Head of caudate nucleus (tissue), 42 donors: ENCODE measurements around the gene ANKRD16.
"Not testable (repeated sequence)": the region's sequence is repeated elsewhere in the genome, so short reads cannot be mapped to it uniquely, and the experiment has no call there.

ENCODE experiments used
- DNase-seq, 42 donors: peaks; one replicate each; pipeline versions ENCODE4 v3.0.0 to v3.0.0-alpha.2; 2020 to 2021; ENCODE audit warnings: mixed read lengths in 7 of 42
- intact Hi-C: fragments of 100-400 bp; cut with DNase I; formaldehyde crosslinking; loops from one replicate; pipeline ENCODE4 v1.15.0; 2022

The ANKRD16 gene

DNA sequence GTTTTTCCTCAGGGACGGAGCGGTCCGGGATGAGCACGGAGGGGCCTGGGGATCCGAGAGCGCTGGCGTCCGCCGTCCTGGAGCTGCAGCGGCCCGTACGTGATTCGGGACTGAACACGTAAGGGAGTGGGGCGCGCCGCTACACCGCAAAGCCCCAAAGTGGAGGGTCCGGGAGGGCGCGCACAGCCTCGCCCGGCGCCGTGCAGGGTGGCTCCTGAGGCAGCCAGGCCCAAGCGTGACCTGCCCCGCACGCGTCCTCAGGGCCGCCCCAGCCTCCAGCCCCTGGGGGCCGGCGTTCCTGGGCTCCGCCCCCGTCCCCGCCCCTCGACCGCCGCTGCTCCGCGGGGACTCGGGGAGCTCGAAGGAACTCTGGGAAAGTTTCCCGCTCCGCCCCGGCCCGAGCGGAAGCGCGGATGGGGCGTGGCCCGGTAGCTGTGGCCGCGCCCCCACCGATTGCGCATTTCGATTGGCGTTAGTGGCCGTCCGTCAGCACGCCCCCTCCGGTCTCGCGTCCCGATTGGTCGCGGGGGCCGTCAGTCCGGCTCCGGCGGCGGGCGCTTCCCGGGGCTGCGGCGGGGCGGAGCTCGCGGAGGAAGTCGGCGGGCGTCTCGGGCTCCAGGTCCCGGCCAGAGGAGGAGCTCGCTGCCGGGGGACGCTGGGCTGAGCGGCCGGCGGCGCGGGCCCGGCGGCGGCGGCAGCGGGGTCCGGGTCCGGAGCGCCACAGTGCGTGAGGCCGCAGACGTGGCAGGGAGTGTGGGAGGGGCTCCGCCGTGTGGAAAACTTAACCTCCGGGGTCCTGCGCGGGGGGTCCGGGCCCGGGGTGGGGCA lies at the start of gene ANKRD16, which contains the start of gene FBH1:
TSS of gene ANKRD16 (minus strand) at position 270 of the 828 bp plus-strand sequence. CDS start 539 bp downstream, outside the sequence.
TSS of gene FBH1 (plus strand) at position 620 of the 828 bp plus-strand sequence. CDS start at position 723, 103 bp downstream.
- DNase-seq: peak; percentile 91 to 100 (median 98)
- intact Hi-C loops: loop anchor here (5.0 kb wide), 2 partner anchors 78 to 203 kb away; partner anchors contain the start of gene GDI2

DNA sequence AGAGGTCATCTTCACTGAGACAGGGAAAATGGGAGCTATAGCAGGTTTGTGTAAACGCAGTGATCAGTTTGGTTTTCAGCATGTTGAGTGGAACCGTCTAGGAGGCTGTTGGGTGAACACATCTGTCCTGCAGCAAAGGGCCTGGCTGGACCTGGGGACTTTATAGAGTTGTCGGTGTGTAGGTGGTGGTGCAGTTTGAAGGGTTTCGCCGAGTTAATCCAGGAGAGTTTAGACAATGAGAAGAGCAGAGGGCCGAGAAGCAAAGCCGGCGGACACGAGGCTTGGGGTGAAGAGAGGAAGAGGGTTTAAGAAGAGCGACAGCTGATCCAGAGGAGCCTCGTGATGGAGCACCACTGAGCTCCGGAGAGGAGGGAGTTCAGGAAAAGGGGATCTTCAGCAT lies 48.6 kb upstream of the ANKRD16 start:
- DNase-seq: no peak
- intact Hi-C loops: no loop called here

DNA sequence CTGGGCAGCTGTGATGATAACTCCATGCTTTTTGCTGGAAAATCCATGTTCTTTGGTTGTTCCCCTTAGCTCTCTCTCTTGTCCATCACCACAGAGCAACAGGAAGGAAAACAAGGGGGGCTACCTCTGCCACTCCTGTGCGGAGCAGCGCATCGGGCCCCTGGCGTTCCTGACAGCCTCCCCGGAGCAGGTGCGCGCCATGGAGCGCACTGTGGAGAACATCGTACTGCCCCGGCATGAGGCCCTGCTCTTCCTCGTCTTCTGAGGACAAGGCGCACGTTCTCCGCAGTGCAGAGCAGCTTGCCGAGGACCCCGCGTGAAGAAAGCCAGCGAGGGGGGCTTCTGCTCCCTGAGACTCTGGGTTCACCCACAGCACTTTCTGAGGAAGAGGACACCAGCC lies 47.3 kb upstream of the ANKRD16 start:
- intact Hi-C loops: no loop called here
- no peak for DNase-seq

DNA sequence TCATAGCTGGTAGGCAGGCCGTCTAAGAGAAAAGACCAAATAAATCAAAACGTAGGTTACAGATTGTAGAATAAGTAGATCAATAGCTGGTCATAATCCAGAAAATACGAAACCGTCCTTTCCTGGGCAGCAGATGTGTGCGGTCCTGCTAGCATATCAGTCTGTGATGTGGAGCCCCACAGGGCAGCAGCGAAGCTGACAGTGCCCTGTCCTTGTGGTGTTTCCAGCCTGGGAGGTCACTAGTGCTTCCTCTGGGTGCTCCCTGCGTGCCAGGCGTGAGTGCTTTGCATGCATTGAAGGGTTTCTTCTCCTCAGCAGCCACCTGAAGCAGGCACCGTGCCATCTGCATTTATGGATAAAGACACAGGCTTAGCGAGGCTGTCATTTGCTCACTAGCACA lies 45.9 kb upstream of the ANKRD16 start:
- intact Hi-C loops: no loop called here
- DNase-seq: no peak

DNA sequence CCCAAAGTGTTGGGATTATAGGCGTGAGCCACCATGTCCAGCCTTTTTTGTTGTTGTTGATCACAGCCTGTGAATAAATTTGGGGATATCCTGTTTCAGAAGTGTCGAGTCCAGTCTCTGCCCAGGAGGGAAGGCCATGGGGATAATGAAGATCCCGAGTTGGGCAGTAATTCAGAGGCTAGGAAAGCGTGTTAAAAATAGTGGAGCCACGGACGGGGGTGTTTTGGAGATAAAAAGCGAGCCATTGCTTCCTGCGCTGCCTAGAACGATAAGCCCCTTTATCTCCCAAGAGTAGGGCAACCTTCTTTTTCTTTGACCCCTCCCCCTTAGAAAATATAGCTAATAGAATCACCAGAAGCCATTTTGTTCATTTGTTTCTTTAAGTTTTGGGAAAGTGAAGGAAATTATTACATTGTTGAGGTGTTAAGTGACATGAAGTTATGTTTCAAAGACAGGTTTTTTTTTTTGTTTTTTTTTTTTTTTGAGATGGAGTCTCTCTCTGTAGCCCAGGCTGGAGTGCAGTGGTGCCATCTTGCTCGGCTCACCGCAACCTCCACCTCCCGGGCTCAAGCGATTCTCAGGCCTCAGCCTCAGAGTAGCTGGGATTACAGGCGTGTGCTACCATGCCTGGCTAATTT lies 44.3 kb upstream of the ANKRD16 start:
- intact Hi-C loops: no loop called here
- no peak for DNase-seq

DNA sequence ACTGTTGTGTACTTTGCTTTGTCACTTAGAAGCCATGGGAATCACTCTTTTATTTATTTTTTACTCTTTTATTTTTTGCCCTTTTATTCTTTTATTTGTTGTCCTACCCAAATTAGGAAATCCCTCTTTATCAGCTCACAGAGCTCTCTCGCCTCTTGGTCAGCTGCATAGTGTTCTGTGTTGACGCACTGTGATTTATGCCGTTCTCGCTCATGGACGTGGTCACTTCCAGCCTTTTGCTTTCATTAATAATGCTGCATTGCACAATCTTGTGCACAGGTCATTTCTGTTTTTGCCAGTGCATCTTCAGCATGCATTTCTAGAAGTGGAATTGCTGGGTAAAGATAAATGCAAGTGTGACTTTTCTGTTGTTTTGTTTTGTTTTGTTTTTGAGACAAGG lies 42.7 kb upstream of the ANKRD16 start:
- intact Hi-C loops: no loop called here
- no peak for DNase-seq

DNA sequence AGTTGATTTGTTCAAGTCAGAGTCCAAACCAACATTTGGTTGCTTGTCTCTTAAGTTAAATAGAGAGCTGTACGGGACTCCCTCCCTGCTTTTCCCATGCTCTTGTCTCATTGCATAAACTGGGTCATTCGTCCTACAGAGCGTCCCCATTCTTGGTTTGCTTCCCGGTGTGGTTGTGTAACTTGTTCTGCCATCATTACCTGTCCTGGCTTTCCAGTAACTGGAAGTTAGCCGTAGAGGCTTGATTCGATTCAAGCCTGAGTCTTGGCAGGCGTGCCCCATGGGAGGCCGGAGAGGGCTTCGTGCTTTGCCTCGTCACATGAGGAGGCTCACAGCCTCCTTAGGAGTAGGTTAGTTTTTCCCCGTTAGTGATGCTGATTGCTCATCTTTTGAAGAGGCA lies 40.6 kb upstream of the ANKRD16 start:
- no peak for DNase-seq
- intact Hi-C loops: no loop called here

DNA sequence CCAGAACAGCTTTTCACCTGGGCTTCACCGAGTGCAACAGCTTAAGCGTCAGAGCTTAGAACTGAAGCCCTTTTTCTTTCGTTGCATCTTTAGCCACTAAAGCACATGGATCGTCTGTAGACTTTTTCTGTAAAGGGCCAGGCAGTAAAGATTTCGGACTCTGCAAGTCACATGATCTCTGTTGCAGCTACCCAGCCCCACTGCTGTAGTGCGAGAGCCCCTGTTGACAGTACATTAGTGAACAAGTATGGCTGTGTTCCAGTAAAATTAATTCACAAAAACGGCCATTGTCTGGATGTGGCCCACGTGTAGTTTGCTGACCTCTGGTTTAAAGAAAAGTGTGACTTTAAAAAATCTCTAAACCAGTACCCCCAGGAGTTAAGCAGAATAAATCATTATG lies 39.7 kb upstream of the ANKRD16 start:
- DNase-seq: peak in 2 of 42 donors; percentile 27 to 66
- intact Hi-C loops: no loop called here

DNA sequence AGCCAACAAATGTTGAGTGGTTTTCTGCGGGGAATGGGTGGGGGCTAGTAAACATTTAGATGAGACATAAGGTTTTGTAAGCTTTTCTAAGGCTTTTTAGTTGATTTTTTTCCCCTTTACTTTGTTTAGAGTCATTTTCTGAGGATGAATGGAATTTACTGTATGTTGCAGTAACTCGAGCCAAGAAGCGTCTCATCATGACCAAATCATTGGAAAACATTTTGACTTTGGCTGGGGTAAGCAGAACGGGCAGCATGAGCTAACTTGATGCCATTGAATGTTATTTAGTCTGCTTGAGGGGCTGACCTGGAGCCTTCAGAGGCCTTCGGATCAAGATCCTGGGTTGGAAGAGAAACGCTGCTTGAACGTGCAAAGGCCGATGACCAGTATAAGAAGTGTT lies 37.6 kb upstream of the ANKRD16 start:
- DNase-seq: peak in 1 of 42 donors; percentile 50
- intact Hi-C loops: no loop called here

DNA sequence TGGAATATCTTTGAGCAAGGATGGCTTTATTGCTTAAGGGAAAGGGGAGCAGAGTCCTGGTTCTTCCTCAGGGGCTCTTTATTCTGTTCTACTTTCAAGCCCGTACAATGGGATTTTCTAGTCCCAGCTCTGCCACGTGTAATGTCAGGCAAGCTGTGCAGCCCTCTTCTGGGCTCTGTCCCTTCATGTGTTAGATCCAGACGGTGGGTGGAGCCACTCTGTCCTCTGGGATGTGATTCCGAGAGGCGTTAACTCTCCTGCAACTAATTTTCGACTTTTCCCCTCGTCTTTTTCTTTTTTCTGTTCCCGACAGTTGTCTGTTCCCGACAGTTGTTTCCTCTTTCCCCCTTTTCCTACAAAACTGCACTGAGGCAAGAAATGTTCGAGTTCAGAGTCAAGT lies 35.2 kb upstream of the ANKRD16 start:
- intact Hi-C loops: no loop called here
- no peak for DNase-seq

DNA sequence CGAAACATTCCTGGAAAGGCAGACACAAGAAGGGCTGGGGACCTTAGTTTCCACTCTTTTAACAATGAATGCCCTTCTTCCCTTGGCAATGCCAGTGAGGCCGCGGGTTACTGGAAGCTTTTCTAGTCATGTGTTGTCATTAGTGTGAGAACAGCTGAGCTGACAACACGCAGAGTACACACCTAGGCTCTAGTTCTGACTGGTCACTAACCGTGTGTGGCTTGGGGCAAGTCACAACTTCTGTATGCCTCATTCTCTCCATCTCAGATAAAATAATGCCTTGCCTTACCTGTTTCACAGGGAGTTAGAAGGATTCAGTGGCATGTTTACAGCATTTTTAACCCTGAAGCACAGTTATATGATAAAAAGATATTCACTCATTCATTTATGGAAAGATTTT lies 32.1 kb upstream of the ANKRD16 start:
- no peak for DNase-seq
- intact Hi-C loops: no loop called here

DNA sequence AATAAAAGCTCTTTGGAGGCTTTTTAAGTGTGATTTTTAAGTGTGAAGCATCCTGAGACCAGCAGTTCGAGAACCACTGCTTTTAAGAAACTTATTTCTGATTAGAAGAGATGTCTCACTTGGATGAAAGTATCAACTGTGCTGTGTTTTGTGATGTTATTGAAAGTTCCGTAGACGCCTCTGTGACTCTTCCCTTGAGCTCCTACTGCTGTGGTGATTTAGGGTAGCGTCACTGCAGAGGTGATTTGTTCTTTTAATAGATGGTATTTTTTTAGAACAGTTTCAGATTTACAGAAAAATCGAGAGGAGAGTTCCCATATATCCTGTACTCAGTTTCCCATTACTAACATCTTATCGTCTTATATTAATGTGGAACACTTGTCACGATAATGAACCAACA lies 29.9 kb upstream of the ANKRD16 start:
- intact Hi-C loops: no loop called here
- DNase-seq: peak in 2 of 42 donors; percentile 60 to 65

DNA sequence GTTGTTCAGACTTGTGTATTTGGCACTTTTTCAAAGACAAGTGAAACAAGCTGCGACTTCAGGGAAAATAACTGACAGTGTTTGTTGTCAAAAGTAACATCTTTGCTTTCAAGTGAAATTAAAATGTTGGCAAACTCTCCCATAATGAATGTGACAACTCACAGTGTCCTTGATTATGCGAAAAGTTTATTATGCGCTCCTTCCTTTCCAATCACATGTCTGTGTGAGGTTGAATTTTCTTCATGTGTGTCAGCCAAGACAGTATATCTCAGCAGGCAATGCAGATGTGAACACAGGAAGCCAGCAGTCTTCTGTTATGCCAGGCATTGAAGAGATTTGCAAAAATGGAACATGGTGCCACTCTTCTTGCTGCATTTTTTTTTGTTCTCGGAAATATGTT lies 29.1 kb upstream of the ANKRD16 start:
- no peak for DNase-seq
- intact Hi-C loops: no loop called here

DNA sequence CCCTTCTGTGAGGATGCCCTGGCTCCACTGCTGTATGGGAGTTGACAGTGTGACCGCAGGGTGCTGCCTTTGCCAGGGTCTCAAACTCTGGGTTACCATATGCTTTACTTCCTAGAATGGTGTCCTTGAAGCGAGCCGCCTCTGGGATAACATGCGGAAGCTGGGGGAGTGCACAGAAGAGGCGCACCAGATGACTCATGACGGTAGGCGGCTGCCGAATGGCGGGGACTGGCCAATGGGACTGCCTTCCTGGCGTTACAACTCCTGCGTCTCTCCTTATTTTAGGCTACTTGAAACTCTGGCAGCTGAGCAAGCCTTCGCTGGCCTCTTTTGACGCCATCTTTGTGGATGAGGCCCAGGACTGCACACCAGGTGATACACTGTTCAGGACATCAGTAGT lies 27.6 kb upstream of the ANKRD16 start:
- DNase-seq: peak in 5 of 42 donors; percentile 34 to 49 (median 43)
- intact Hi-C loops: no loop called here

DNA sequence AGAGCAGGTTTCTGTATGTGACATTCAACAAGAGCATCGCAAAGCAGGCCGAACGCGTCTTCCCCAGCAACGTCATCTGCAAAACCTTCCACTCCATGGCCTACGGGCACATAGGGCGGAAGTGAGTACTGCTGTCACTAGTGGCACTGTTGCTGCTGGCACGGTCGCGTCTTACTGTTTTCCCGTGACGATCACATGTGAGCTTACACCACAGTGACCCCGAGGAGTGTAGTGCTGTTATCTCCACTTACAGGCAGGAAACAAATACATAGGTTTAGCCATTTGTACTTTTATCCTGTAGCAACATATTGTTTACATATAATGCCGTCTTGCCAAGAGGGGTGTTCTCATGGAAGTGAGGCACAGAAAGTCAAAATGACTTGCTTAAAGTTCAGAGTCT lies 25.8 kb upstream of the ANKRD16 start:
- intact Hi-C loops: no loop called here

DNA sequence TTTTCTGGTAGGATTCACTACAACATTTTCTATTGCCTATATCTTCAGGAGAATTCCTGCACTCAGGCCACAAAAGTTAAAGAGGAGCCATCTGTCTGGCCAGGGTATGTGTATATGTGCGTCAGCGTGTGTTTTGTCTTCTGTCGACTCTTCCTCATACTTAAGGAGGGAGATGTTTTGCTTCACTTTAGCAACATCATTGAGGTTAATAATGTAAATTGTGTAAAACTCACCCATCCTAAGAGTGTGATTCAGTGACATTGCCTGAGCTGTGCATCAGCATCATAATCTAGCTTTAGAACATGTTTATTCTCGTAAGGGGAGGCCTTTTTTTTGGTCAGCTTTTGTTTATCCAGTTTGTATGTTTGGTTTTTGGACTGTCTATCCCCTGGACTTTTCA lies 24.0 kb upstream of the ANKRD16 start:
- intact Hi-C loops: no loop called here
- DNase-seq: no peak

More for the DNA sequence above, 25.8 kb upstream of the ANKRD16 start:
- no peak for DNase-seq

DNA sequence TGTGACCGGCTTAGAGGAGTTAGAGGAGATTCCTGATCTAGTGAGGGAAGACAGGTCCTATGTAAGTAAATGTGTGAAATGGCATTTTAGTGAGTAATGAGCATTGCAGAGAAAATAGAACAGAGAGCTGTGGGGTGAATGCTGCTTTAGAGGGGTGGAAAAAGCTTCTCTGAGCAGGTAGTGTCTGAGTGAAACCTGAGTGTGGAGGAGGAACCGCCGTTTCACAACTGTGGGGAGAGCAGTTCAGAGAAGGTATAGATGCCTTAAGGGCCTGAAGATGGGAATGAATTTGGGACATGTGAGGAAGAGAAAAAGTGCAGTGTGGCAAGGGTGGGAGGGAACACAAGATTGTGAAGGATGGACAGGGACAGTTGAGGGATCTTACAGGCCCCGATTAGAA lies 22.0 kb upstream of the ANKRD16 start:
- DNase-seq: peak in 28 of 42 donors; percentile 15 to 81 (median 47)

DNA sequence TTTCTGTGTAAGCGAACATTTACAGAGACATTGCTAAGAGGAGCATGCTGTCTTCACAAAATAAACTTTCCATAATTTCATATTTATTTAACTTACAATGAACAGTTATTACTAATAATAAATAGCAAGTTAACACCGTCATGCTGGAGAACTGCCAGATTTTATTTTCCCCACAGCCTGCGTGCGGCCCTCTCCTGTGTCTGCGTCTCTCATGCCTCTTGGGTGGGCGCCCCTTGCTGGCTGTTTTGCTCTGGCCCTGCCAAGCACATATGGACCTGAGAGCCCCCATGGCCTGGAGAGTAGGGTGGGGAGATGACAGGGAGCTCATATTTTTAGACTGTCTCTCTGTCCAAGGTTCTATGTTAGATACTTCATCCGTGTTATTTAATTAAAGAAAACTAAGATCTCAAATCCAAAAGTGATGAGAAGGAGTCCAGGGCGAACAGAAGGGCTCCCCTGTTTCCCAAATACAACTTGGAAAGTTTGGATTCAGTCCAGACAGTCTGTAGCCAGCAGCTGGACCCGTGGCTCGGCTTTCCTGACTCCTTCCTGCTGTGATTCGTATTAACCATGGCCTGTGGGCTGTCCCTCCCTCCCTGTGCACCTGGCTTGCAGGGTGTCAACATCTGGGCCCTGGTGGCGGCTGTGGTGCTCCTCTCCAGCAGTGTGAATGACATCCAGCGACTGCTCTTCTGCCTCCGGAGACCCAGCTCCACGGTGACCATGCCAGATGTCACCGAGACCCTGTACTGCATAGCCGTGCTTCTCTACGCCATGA lies 20.8 kb upstream of the ANKRD16 start:
- intact Hi-C loops: no loop called here
- DNase-seq: peak in 2 of 42 donors; percentile 24 to 27

More for the DNA sequence above, 22.0 kb upstream of the ANKRD16 start:
- intact Hi-C loops: no loop called here

DNA sequence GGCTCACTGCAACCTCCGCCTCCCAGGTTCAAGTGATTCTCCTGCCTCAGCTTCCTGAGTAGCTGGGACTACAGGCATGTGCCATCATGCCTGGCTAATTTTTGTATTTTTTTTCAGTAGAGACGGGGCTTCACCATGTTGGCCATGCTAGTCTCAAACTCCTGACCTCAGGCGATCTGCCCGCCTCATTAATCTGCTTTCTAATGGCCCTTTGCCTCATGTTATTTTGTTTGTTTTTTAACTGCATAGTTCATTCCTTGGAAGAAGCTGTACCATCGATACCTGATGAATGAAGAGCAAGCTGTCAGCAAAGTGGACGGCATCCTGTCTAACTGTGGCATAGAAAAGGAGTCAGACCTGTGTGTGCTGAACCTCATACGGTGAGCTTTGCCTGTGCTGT lies 19.0 kb upstream of the ANKRD16 start:
- DNase-seq: peak in 2 of 42 donors; percentile 2 to 20
- intact Hi-C loops: not testable (repeated sequence)

DNA sequence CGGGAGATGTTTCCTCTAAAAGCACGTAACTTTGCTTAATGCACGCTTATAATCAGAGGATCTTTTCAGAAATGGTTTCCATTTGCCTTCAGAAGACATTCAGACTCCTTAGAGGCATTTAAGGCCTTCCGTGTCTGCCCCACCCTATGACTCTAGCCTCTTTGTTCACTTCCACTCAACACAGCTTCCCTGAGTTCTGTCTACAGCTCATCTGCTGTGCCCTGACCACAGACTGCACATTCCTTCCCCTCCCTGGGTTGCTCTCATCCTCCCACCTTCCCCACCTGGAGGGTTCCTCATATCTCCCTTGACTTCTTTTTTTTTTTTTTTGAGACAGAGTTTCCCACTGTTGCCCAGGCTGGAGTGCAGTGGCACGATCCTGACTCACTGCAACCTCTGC lies 17.0 kb upstream of the ANKRD16 start:
- peak in 1 of 42 donors; percentile 18 for DNase-seq

More for the DNA sequence above, 17.0 kb upstream of the ANKRD16 start:
- intact Hi-C loops: no loop called here
